ENCODE results near the gene MFAP4. TPM values are rescaled to one million over a fixed set of nuclear protein-coding genes. Genes with fewer than 3 reads are reported as not detected.

MFAP4 gene
- total and polyA plus RNA-seq, 4 donors: 27.0 to 137 (median 42.9) TPM

- H3K36me3 ChIP-seq (ENCODE audit: control insufficient read depth, insufficient read depth, low read length): peaks cover 27% of the 10 kb centered on the region
- H3K4me1 ChIP-seq (ENCODE audit: control insufficient read depth, insufficient read depth, low read length): peaks cover 44% of the 10 kb centered on the region
- no peaks in the 10 kb centered on the region for H3K27me3 ChIP-seq (ENCODE audit: control insufficient read depth, insufficient read depth, low read length)
- 67% methylated on average over 1 of the region's 2 CpGs for WGBS (ENCODE audit: insufficient coverage)
- DNase-seq (ENCODE audit: low read depth in 4 of 6, low spot score in 6 of 6): peak in 2 of 6 donors; percentile 35 to 84
- no peak overlapping the region for H3K4me3 ChIP-seq (ENCODE audit: low read depth, low read length)
- H3K27ac ChIP-seq (ENCODE audit: low read depth, low read length): peak overlapping the region; percentile 87
- H3K9me3 ChIP-seq (ENCODE audit: control insufficient read depth, insufficient read depth, low read length): no peaks in the 10 kb centered on the region
Observed at GRCh38 chr17:19387921-19388521, 1.0 kb upstream of the MFAP4 start.

- DNase-seq (ENCODE audit: low read depth in 4 of 6, low spot score in 6 of 6): no peak
- peak overlapping the region; percentile 26 for H3K4me3 ChIP-seq (ENCODE audit: low read depth, low read length)
- WGBS (ENCODE audit: insufficient coverage): 44% methylated on average over 18 of the region's 20 CpGs
Observed at GRCh38 chr17:19386051-19386929, 700 bp downstream of the MFAP4 start.

GRCh38 chr17:19385521-19385983 lies 1.4 kb downstream of the MFAP4 start:
- H3K4me3 ChIP-seq (ENCODE audit: low read depth, low read length): no peak overlapping the region
- no peaks in the 10 kb centered on the region for H3K9me3 ChIP-seq (ENCODE audit: control insufficient read depth, insufficient read depth, low read length)
- peaks cover 55% of the 10 kb centered on the region for H3K4me1 ChIP-seq (ENCODE audit: control insufficient read depth, insufficient read depth, low read length)
- H3K27me3 ChIP-seq (ENCODE audit: control insufficient read depth, insufficient read depth, low read length): no peaks in the 10 kb centered on the region
- WGBS (ENCODE audit: insufficient coverage): 92% methylated on average over 5 of the region's 9 CpGs
- H3K27ac ChIP-seq (ENCODE audit: low read depth, low read length): no peak overlapping the region
- DNase-seq (ENCODE audit: low read depth in 4 of 6, low spot score in 6 of 6): no peak
- H3K36me3 ChIP-seq (ENCODE audit: control insufficient read depth, insufficient read depth, low read length): peaks cover 52% of the 10 kb centered on the region

More at GRCh38 chr17:19386051-19386929, 700 bp downstream of the MFAP4 start:
- peaks cover 44% of the 10 kb centered on the region for H3K36me3 ChIP-seq (ENCODE audit: control insufficient read depth, insufficient read depth, low read length)
- H3K4me1 ChIP-seq (ENCODE audit: control insufficient read depth, insufficient read depth, low read length): peaks cover 55% of the 10 kb centered on the region
- H3K27me3 ChIP-seq (ENCODE audit: control insufficient read depth, insufficient read depth, low read length): no peaks in the 10 kb centered on the region
- peak overlapping the region; percentile 71 for H3K27ac ChIP-seq (ENCODE audit: low read depth, low read length)
- no peaks in the 10 kb centered on the region for H3K9me3 ChIP-seq (ENCODE audit: control insufficient read depth, insufficient read depth, low read length)

- Histone ChIP-seq H3K4me1 (ENCODE audit: control insufficient read depth, insufficient read depth, low read length) (peaks cover 55% of the 10 kb centered on the region), H3K9me3 (ENCODE audit: control insufficient read depth, insufficient read depth, low read length) (no peaks in the 10 kb centered on the region), H3K27ac (ENCODE audit: low read depth, low read length) (peak overlapping the region; percentile 4), H3K36me3 (ENCODE audit: control insufficient read depth, insufficient read depth, low read length) (peaks cover 58% of the 10 kb centered on the region), H3K4me3 (ENCODE audit: low read depth, low read length) (no peak overlapping the region), H3K27me3 (ENCODE audit: control insufficient read depth, insufficient read depth, low read length) (no peaks in the 10 kb centered on the region)
- WGBS (ENCODE audit: insufficient coverage): 62% methylated on average over 15 of the region's 16 CpGs
- peak in 2 of 6 donors; percentile 68 to 82 for DNase-seq (ENCODE audit: low read depth in 4 of 6, low spot score in 6 of 6)
Observed at GRCh38 chr17:19384723-19385391, 2.1 kb downstream of the MFAP4 start.

GRCh38 chr17:19383681-19384470 lies 3.1 kb downstream of the MFAP4 start:
- Histone ChIP-seq H3K27me3 (ENCODE audit: control insufficient read depth, insufficient read depth, low read length) (no peaks in the 10 kb centered on the region), H3K4me1 (ENCODE audit: control insufficient read depth, insufficient read depth, low read length) (peaks cover 65% of the 10 kb centered on the region), H3K27ac (ENCODE audit: low read depth, low read length) (peak overlapping the region; percentile 4), H3K4me3 (ENCODE audit: low read depth, low read length) (no peak overlapping the region), H3K36me3 (ENCODE audit: control insufficient read depth, insufficient read depth, low read length) (peaks cover 66% of the 10 kb centered on the region), H3K9me3 (ENCODE audit: control insufficient read depth, insufficient read depth, low read length) (no peaks in the 10 kb centered on the region)
- 93% methylated on average over 6 of the region's 6 CpGs for WGBS (ENCODE audit: insufficient coverage)
- DNase-seq (ENCODE audit: low read depth in 4 of 6, low spot score in 6 of 6): no peak

- DNase-seq (ENCODE audit: low read depth in 4 of 6, low spot score in 6 of 6): no peak
- Histone ChIP-seq H3K4me3 (ENCODE audit: low read depth, low read length) (no peak overlapping the region), H3K4me1 (ENCODE audit: control insufficient read depth, insufficient read depth, low read length) (peaks cover 60% of the 10 kb centered on the region), H3K27me3 (ENCODE audit: control insufficient read depth, insufficient read depth, low read length) (no peaks in the 10 kb centered on the region), H3K9me3 (ENCODE audit: control insufficient read depth, insufficient read depth, low read length) (no peaks in the 10 kb centered on the region), H3K27ac (ENCODE audit: low read depth, low read length) (no peak overlapping the region), H3K36me3 (ENCODE audit: control insufficient read depth, insufficient read depth, low read length) (peaks cover 67% of the 10 kb centered on the region)
- 88% methylated on average over 11 of the region's 13 CpGs for WGBS (ENCODE audit: insufficient coverage)
Observed at GRCh38 chr17:19382531-19383444, 4.2 kb downstream of the MFAP4 start.

GRCh38 chr17:19381741-19382444 lies 5.1 kb downstream of the MFAP4 start:
- 91% methylated on average over 29 of the region's 31 CpGs for WGBS (ENCODE audit: insufficient coverage)
- H3K4me3 ChIP-seq (ENCODE audit: low read depth, low read length): no peak overlapping the region
- no peak for DNase-seq (ENCODE audit: low read depth in 4 of 6, low spot score in 6 of 6)
- no peaks in the 10 kb centered on the region for H3K27me3 ChIP-seq (ENCODE audit: control insufficient read depth, insufficient read depth, low read length)
- no peak overlapping the region for H3K27ac ChIP-seq (ENCODE audit: low read depth, low read length)
- H3K9me3 ChIP-seq (ENCODE audit: control insufficient read depth, insufficient read depth, low read length): no peaks in the 10 kb centered on the region
- H3K36me3 ChIP-seq (ENCODE audit: control insufficient read depth, insufficient read depth, low read length): peaks cover 67% of the 10 kb centered on the region
- H3K4me1 ChIP-seq (ENCODE audit: control insufficient read depth, insufficient read depth, low read length): peaks cover 52% of the 10 kb centered on the region

- H3K27me3 ChIP-seq (ENCODE audit: control insufficient read depth, insufficient read depth, low read length): no peaks in the 10 kb centered on the region
- H3K27ac ChIP-seq (ENCODE audit: low read depth, low read length): no peak overlapping the region
- peaks cover 52% of the 10 kb centered on the region for H3K4me1 ChIP-seq (ENCODE audit: control insufficient read depth, insufficient read depth, low read length)
- H3K9me3 ChIP-seq (ENCODE audit: control insufficient read depth, insufficient read depth, low read length): no peaks in the 10 kb centered on the region
- DNase-seq (ENCODE audit: low read depth in 4 of 6, low spot score in 6 of 6): no peak
- peaks cover 67% of the 10 kb centered on the region for H3K36me3 ChIP-seq (ENCODE audit: control insufficient read depth, insufficient read depth, low read length)
- WGBS (ENCODE audit: insufficient coverage): 95% methylated on average over 7 of the region's 7 CpGs
- no peak overlapping the region for H3K4me3 ChIP-seq (ENCODE audit: low read depth, low read length)
Observed at GRCh38 chr17:19381361-19381740, 5.6 kb downstream of the MFAP4 start.

All from spinal cord (tissue), 10 donors.